ENCODE results near the gene CARD11.
"Not testable (repeated sequence)": the region's sequence is repeated elsewhere in the genome, so short reads cannot be mapped to it uniquely, and the experiment has no call there.

The CARD11 gene

GRCh38 chr7:2965301-2965700 lies 78.4 kb downstream of the CARD11 start:
- no peak for DNase-seq
- TF ChIP-seq GATA1 (IDR thresholded peaks at IDR 0.05; ENCODE audit: low read depth, low read length) (no peak), POLR2A (IDR thresholded peaks at IDR 0.05; ENCODE audit: low read length) (no peak)

GRCh38 chr7:2964208-2964607 lies 79.5 kb downstream of the CARD11 start:
- DNase-seq = no peak
- TF ChIP-seq GATA1 (IDR thresholded peaks at IDR 0.05; ENCODE audit: low read depth, low read length) (no peak), POLR2A (IDR thresholded peaks at IDR 0.05; ENCODE audit: low read length) (no peak)

- DNase-seq = no peak
Observed at GRCh38 chr7:2962865-2963264, 80.8 kb downstream of the CARD11 start.

GRCh38 chr7:2959828-2960599 lies 83.7 kb downstream of the CARD11 start:
- no peak for DNase-seq
- TF ChIP-seq POLR2A (IDR thresholded peaks at IDR 0.05; ENCODE audit: low read length) = no peak
- TF ChIP-seq GATA1 (IDR thresholded peaks at IDR 0.05; ENCODE audit: low read depth, low read length) = no peak

More at GRCh38 chr7:2962865-2963264, 80.8 kb downstream of the CARD11 start:
- TF ChIP-seq GATA1 (IDR thresholded peaks at IDR 0.05; ENCODE audit: low read depth, low read length) (no peak), POLR2A (IDR thresholded peaks at IDR 0.05; ENCODE audit: low read length) (no peak)

GRCh38 chr7:2959103-2959680 lies 84.5 kb downstream of the CARD11 start:
- TF ChIP-seq POLR2A (IDR thresholded peaks at IDR 0.05; ENCODE audit: low read length) (no peak), GATA1 (IDR thresholded peaks at IDR 0.05; ENCODE audit: low read depth, low read length) (no peak)
- DNase-seq = no peak

- DNase-seq = no peak
Observed at GRCh38 chr7:2958416-2959102, 85.1 kb downstream of the CARD11 start.

GRCh38 chr7:2957369-2957727 lies 86.3 kb downstream of the CARD11 start:
- not testable (repeated sequence) for DNase-seq

More at GRCh38 chr7:2958416-2959102, 85.1 kb downstream of the CARD11 start:
- TF ChIP-seq GATA1 (IDR thresholded peaks at IDR 0.05; ENCODE audit: low read depth, low read length) = no peak
- TF ChIP-seq POLR2A (IDR thresholded peaks at IDR 0.05; ENCODE audit: low read length) = no peak

GRCh38 chr7:2956526-2957368 lies 86.9 kb downstream of the CARD11 start:
- DNase-seq = peak; percentile 82 to 87
- TF ChIP-seq POLR2A (IDR thresholded peaks at IDR 0.05; ENCODE audit: low read length) (peak; percentile 36), GATA1 (IDR thresholded peaks at IDR 0.05; ENCODE audit: low read depth, low read length) (no peak)

GRCh38 chr7:2956076-2956475 lies 87.6 kb downstream of the CARD11 start:
- no peak for TF ChIP-seq GATA1 (IDR thresholded peaks at IDR 0.05; ENCODE audit: low read depth, low read length)
- TF ChIP-seq POLR2A (IDR thresholded peaks at IDR 0.05; ENCODE audit: low read length) = no peak
- DNase-seq = no peak

GRCh38 chr7:2955269-2955668 lies 88.4 kb downstream of the CARD11 start:
- TF ChIP-seq POLR2A (IDR thresholded peaks at IDR 0.05; ENCODE audit: low read length) (no peak), GATA1 (IDR thresholded peaks at IDR 0.05; ENCODE audit: low read depth, low read length) (no peak)
- DNase-seq = peak; percentile 52 to 54

GRCh38 chr7:2954433-2954853 lies 89.2 kb downstream of the CARD11 start:
- no peak for TF ChIP-seq POLR2A (IDR thresholded peaks at IDR 0.05; ENCODE audit: low read length)
- no peak for TF ChIP-seq GATA1 (IDR thresholded peaks at IDR 0.05; ENCODE audit: low read depth, low read length)
- DNase-seq = no peak

- TF ChIP-seq POLR2A (IDR thresholded peaks at IDR 0.05; ENCODE audit: low read length) (no peak), GATA1 (IDR thresholded peaks at IDR 0.05; ENCODE audit: low read depth, low read length) (no peak)
- no peak for DNase-seq
Observed at GRCh38 chr7:2953588-2954407, 89.9 kb downstream of the CARD11 start.

- TF ChIP-seq GATA1 (IDR thresholded peaks at IDR 0.05; ENCODE audit: low read depth, low read length) = no peak
- no peak for TF ChIP-seq POLR2A (IDR thresholded peaks at IDR 0.05; ENCODE audit: low read length)
- DNase-seq = no peak
Observed at GRCh38 chr7:2953099-2953498, 90.6 kb downstream of the CARD11 start.
